Mononuclear cell (primary cell): ENCODE data around the gene MED31. TPM values are rescaled to one million over a fixed set of nuclear protein-coding genes. Genes with fewer than 3 reads are reported as not detected.
"Not testable (repeated sequence)": the region's sequence is repeated elsewhere in the genome, so short reads cannot be mapped to it uniquely, and the experiment has no call there.

Experiments used
- H3K27me3 ChIP-seq: 2 replicates; pipeline ENCODE4 v1.6.0; 2011; ENCODE audit warnings: low read length, control low read depth; ENCODE audit not compliant: insufficient read depth
- H3K4me1 ChIP-seq: 2 replicates; pipeline ENCODE4 v1.5.1; 2011; ENCODE audit warnings: mild to moderate bottlenecking, low read length, control low read depth; ENCODE audit not compliant: insufficient read depth
- H3K4me3 ChIP-seq: 2 replicates; pipeline ENCODE4 v1.5.1; 2011; ENCODE audit warnings: mild to moderate bottlenecking, low read length, moderate library complexity
- H3K9me3 ChIP-seq: 2 replicates; pipeline ENCODE4 v1.5.1; 2011; ENCODE audit warnings: low read depth, mild to moderate bottlenecking, control low read depth, low read length
- total RNA-seq: library from RNA; depleted of rRNA; stranded (reverse); fragments of >200 nt; gene quantifications from one replicate; pipeline ENCODE4 v1.2.3, GENCODE V29; 2012

MED31 gene
- total RNA-seq, 1 donor: 14.2 TPM

GRCh38 chr17:6668727-6669425 lies 17.5 kb upstream of the MED31 start:
- no peaks in the 10 kb centered on the region for H3K9me3 ChIP-seq
- H3K27me3 ChIP-seq: no peaks in the 10 kb centered on the region
- H3K4me3 ChIP-seq: no peak overlapping the region
- no peaks in the 10 kb centered on the region for H3K4me1 ChIP-seq

GRCh38 chr17:6668219-6668618 lies 16.8 kb upstream of the MED31 start:
- Histone ChIP-seq H3K4me1 (no peaks in the 10 kb centered on the region), H3K4me3 (no peak overlapping the region), H3K9me3 (no peaks in the 10 kb centered on the region), H3K27me3 (no peaks in the 10 kb centered on the region)

GRCh38 chr17:6667516-6667915 lies 16.1 kb upstream of the MED31 start:
- Histone ChIP-seq H3K27me3 (no peaks in the 10 kb centered on the region), H3K4me1 (peaks cover under 1% of the 10 kb centered on the region), H3K9me3 (no peaks in the 10 kb centered on the region), H3K4me3 (no peak overlapping the region)

GRCh38 chr17:6666557-6666956 lies 15.2 kb upstream of the MED31 start:
- no peaks in the 10 kb centered on the region for H3K27me3 ChIP-seq
- no peak overlapping the region for H3K4me3 ChIP-seq
- H3K9me3 ChIP-seq: no peaks in the 10 kb centered on the region
- H3K4me1 ChIP-seq: peaks cover 9% of the 10 kb centered on the region

- no peaks in the 10 kb centered on the region for H3K9me3 ChIP-seq
- peaks cover 14% of the 10 kb centered on the region for H3K4me1 ChIP-seq
- H3K4me3 ChIP-seq: no peak overlapping the region
- no peaks in the 10 kb centered on the region for H3K27me3 ChIP-seq
These were observed 14.7 kb upstream of the MED31 start for GRCh38 chr17:6666077-6666521.

- not testable (repeated sequence) for H3K4me3 ChIP-seq, H3K27me3 ChIP-seq, H3K9me3 ChIP-seq
- peaks cover 31% of the 10 kb centered on the region for H3K4me1 ChIP-seq
These were observed 11.8 kb upstream of the MED31 start for GRCh38 chr17:6663200-6663599.

GRCh38 chr17:6661464-6661848 lies 10.1 kb upstream of the MED31 start:
- H3K9me3 ChIP-seq: no peaks in the 10 kb centered on the region
- no peaks in the 10 kb centered on the region for H3K27me3 ChIP-seq
- H3K4me3 ChIP-seq: no peak overlapping the region
- H3K4me1 ChIP-seq: peaks cover 39% of the 10 kb centered on the region

GRCh38 chr17:6660805-6661463 lies 9.5 kb upstream of the MED31 start:
- no peaks in the 10 kb centered on the region for H3K9me3 ChIP-seq
- no peak overlapping the region for H3K4me3 ChIP-seq
- H3K4me1 ChIP-seq: peaks cover 39% of the 10 kb centered on the region
- no peaks in the 10 kb centered on the region for H3K27me3 ChIP-seq

GRCh38 chr17:6660101-6660500 lies 8.7 kb upstream of the MED31 start:
- peaks cover 4% of the 10 kb centered on the region for H3K27me3 ChIP-seq
- no peaks in the 10 kb centered on the region for H3K9me3 ChIP-seq
- peaks cover 39% of the 10 kb centered on the region for H3K4me1 ChIP-seq
- no peak overlapping the region for H3K4me3 ChIP-seq

- H3K9me3 ChIP-seq, H3K4me3 ChIP-seq, H3K27me3 ChIP-seq: not testable (repeated sequence)
- H3K4me1 ChIP-seq: peaks cover 39% of the 10 kb centered on the region
These were observed 7.0 kb upstream of the MED31 start for GRCh38 chr17:6658411-6658810.

- Histone ChIP-seq H3K4me3 (peak overlapping the region; percentile 34), H3K27me3 (peaks cover 5% of the 10 kb centered on the region), H3K9me3 (no peaks in the 10 kb centered on the region), H3K4me1 (peaks cover 39% of the 10 kb centered on the region)
These were observed 6.4 kb upstream of the MED31 start for GRCh38 chr17:6657633-6658287.

- Histone ChIP-seq H3K4me3 (peak overlapping the region; percentile 34), H3K4me1 (peaks cover 39% of the 10 kb centered on the region)
- not testable (repeated sequence) for H3K9me3 ChIP-seq, H3K27me3 ChIP-seq
These were observed 5.6 kb upstream of the MED31 start for GRCh38 chr17:6656797-6657632.

GRCh38 chr17:6655732-6656361 lies 4.4 kb upstream of the MED31 start:
- H3K4me3 ChIP-seq, H3K9me3 ChIP-seq, H3K27me3 ChIP-seq: not testable (repeated sequence)
- H3K4me1 ChIP-seq: peaks cover 32% of the 10 kb centered on the region

GRCh38 chr17:6654841-6655731 lies 3.7 kb upstream of the MED31 start:
- H3K27me3 ChIP-seq: peaks cover 5% of the 10 kb centered on the region
- peaks cover 32% of the 10 kb centered on the region for H3K4me1 ChIP-seq
- H3K9me3 ChIP-seq: no peaks in the 10 kb centered on the region
- H3K4me3 ChIP-seq: no peak overlapping the region
